ENCODE results near the gene MIA2. TPM values are rescaled to one million over a fixed set of nuclear protein-coding genes. Genes with fewer than 3 reads are reported as not detected.

The MIA2 gene
- total RNA-seq, 1 experiment from 2014 or later, result 43.9 TPM

DNA sequence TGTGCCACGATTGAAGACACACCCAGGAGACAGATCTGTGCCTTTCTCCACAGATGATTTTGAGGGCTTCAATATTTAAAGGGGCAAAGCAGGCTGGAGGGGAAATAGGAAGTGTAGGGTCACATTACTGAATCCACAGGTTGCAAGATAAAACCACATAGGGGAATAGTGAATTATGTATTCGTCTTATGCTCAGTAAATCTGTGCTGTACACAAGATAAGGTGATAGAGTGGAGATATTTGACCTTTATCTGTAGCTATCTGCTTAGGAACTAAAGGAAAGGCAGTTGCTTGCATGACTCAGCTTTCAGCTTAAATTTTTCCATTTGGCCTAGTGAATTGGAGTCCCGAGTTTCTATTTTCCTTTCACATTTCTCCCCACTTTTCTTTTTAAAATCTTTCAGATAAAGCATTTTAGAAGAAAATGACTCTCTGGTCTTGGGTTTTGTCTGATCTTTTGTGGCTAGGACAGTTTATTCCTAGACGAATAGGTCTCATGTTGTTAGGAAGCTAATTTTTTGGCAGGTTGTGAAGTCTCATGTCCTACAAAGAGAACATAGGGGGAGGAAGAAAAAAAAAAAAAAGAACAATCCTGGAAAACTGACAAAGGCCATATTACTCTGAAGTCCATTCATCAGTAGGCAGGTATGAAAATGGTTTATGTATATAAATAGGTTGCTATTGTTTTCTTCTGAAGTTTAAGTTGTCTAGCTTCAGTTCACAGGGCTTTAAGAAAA, 143.1 kb downstream of the MIA2 start:
- H3K4me3 ChIP-seq, result no peak overlapping the region
- H3K27ac ChIP-seq, result peak overlapping the region; percentile 82
- intact Hi-C loops (cut with micrococcal nuclease; ENCODE audit: unreplicated experiment), result no loop called here
- no peaks in the 10 kb centered on the region for H4K20me1 ChIP-seq (ENCODE audit: insufficient read depth)
- H3K9me3 ChIP-seq (ENCODE audit: insufficient read depth, low read depth), result no peaks in the 10 kb centered on the region
- BruUV-seq (replicated peaks), result TSS peak; percentile 19
- peaks cover 18% of the 10 kb centered on the region for H3K4me1 ChIP-seq (replicated peaks; ENCODE audit: insufficient read depth)
- peak overlapping the region; percentile 57 for H3K4me2 ChIP-seq
- ChIA-PET CTCF (no interaction called here), POLR2A (ENCODE audit: unreplicated experiment) (interaction anchor here (0.7 kb wide), 1 partner anchor 261 kb away, joined by 11 read pairs; no protein-coding TSS in a partner anchor)
- no peaks in the 10 kb centered on the region for H3K79me2 ChIP-seq (ENCODE audit: low read depth)
- peaks cover 18% of the 10 kb centered on the region; the same call in 1 of the 2 replicates for H3F3A ChIP-seq (ENCODE audit: insufficient read depth, low read depth)
- H2AFZ ChIP-seq, result 0 out of 2 replicates have a peak overlapping the region, but pooled peaks have one; percentile 49
- peak; percentile 10 to 61 for DNase-seq
- H3K36me3 ChIP-seq (ENCODE audit: low read depth), result no peaks in the 10 kb centered on the region
- TF ChIP-seq, protein P1, sequence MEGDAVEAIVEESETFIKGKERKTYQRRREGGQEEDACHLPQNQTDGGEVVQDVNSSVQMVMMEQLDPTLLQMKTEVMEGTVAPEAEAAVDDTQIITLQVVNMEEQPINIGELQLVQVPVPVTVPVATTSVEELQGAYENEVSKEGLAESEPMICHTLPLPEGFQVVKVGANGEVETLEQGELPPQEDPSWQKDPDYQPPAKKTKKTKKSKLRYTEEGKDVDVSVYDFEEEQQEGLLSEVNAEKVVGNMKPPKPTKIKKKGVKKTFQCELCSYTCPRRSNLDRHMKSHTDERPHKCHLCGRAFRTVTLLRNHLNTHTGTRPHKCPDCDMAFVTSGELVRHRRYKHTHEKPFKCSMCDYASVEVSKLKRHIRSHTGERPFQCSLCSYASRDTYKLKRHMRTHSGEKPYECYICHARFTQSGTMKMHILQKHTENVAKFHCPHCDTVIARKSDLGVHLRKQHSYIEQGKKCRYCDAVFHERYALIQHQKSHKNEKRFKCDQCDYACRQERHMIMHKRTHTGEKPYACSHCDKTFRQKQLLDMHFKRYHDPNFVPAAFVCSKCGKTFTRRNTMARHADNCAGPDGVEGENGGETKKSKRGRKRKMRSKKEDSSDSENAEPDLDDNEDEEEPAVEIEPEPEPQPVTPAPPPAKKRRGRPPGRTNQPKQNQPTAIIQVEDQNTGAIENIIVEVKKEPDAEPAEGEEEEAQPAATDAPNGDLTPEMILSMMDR (conservative IDR thresholded peaks at IDR 0.05), result no peak
- no peak for TF ChIP-seq EZH2 (IDR thresholded peaks at IDR 0.05; ENCODE audit: low read depth)
- no peaks in the 10 kb centered on the region for H3K9me2 ChIP-seq (ENCODE audit: insufficient read depth)
- no peaks in the 10 kb centered on the region for H3K27me3 ChIP-seq (ENCODE audit: insufficient read depth, low read depth)

DNA sequence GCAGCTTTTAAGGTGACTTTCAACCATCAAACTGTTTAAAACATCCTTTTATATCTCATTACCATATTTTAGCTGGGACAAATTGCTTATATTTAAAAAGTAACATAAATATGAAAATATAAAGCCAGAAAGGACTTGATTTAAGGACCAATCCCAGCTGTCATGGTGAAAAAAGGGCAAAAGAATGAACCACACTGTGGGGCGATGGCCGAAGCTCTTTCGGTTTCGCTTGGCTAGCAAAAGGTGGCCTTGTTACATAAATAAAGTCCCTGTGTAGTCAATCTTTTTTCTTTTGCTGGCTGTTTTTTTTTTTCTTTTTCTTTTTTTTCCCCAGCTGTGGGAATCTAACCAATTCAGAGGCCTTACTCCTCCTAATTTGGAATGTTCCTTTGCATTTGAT, 147.7 kb downstream of the MIA2 start:
- Histone ChIP-seq H3K4me3 (no peak overlapping the region), H3K79me2 (ENCODE audit: low read depth) (no peaks in the 10 kb centered on the region), H3K36me3 (ENCODE audit: low read depth) (no peaks in the 10 kb centered on the region), H3K27me3 (ENCODE audit: insufficient read depth, low read depth) (no peaks in the 10 kb centered on the region), H4K20me1 (ENCODE audit: insufficient read depth) (no peaks in the 10 kb centered on the region), H3F3A (ENCODE audit: insufficient read depth, low read depth) (0 out of 2 replicates have a peak, but pooled peaks cover 3% of the 10 kb centered on the region), H2AFZ (no peak overlapping the region), H3K9me3 (ENCODE audit: insufficient read depth, low read depth) (no peaks in the 10 kb centered on the region), H3K4me1 (replicated peaks; ENCODE audit: insufficient read depth) (peaks cover 10% of the 10 kb centered on the region), H3K27ac (no peak overlapping the region), H3K4me2 (no peak overlapping the region), H3K9me2 (ENCODE audit: insufficient read depth) (no peaks in the 10 kb centered on the region)
- intact Hi-C loops (cut with micrococcal nuclease; ENCODE audit: unreplicated experiment), result no loop called here
- BruUV-seq (replicated peaks), result no TSS peak
- CTCF ChIA-PET, result no interaction called here
- no peak for TF ChIP-seq EZH2 (IDR thresholded peaks at IDR 0.05; ENCODE audit: low read depth)
- TF ChIP-seq, protein P1 (conservative IDR thresholded peaks at IDR 0.05), result no peak
- POLR2A ChIA-PET (ENCODE audit: unreplicated experiment), result no interaction called here
- DNase-seq, result no peak

GRCh38 chr14:39382463-39382862, 148.7 kb downstream of the MIA2 start:
- Histone ChIP-seq H3K4me2 (no peak overlapping the region), H3K79me2 (ENCODE audit: low read depth) (no peaks in the 10 kb centered on the region), H4K20me1 (ENCODE audit: insufficient read depth) (no peaks in the 10 kb centered on the region), H3K27me3 (ENCODE audit: insufficient read depth, low read depth) (no peaks in the 10 kb centered on the region), H3K4me1 (replicated peaks; ENCODE audit: insufficient read depth) (no peaks in the 10 kb centered on the region), H3K36me3 (ENCODE audit: low read depth) (no peaks in the 10 kb centered on the region), H3K9me3 (ENCODE audit: insufficient read depth, low read depth) (no peaks in the 10 kb centered on the region), H3K4me3 (no peak overlapping the region), H2AFZ (no peak overlapping the region), H3K27ac (no peak overlapping the region), H3F3A (ENCODE audit: insufficient read depth, low read depth) (no peaks in the 10 kb centered on the region), H3K9me2 (ENCODE audit: insufficient read depth) (no peaks in the 10 kb centered on the region)
- DNase-seq, result no peak
- TF ChIP-seq EZH2 (IDR thresholded peaks at IDR 0.05; ENCODE audit: low read depth), result no peak
- TF ChIP-seq, protein P1 (conservative IDR thresholded peaks at IDR 0.05), result no peak
- intact Hi-C loops (cut with micrococcal nuclease; ENCODE audit: unreplicated experiment), result no loop called here
- ChIA-PET POLR2A (ENCODE audit: unreplicated experiment) (interaction anchor here (0.7 kb wide), 1 partner anchor 34 kb away, joined by 5 read pairs; no protein-coding TSS in a partner anchor), CTCF (no interaction called here)
- no TSS peak for BruUV-seq (replicated peaks)
